Keratinocyte (primary cell): ENCODE results near the gene FOXK1. TPM values are rescaled to one million over a fixed set of nuclear protein-coding genes. Genes with fewer than 3 reads are reported as not detected.

Experiments
- DNase-seq: peaks from one replicate; pipeline ENCODE4 v3.0.0-alpha.2; 2011; ENCODE audit warnings: low read depth, missing footprints, low spot score
- FAIRE-seq: peaks from 2 replicates; lab custom pipeline; 2011; peaks lifted over from hg19 to GRCh38; lab: Jason Lieb, UNC
- H2AFZ ChIP-seq: 2 replicates; pipeline ENCODE4 v1.6.0; 2012; ENCODE audit warnings: low read length, control low read depth, inconsistent platforms; ENCODE audit not compliant: control insufficient read depth
- H3K27ac ChIP-seq: 2 replicates; pipeline ENCODE4 v1.5.1; 2011; ENCODE audit warnings: low read length; ENCODE audit not compliant: control insufficient read depth, insufficient read depth
- H3K27me3 ChIP-seq: 3 replicates; pipeline ENCODE4 v1.6.0; 2011; ENCODE audit warnings: low read length; ENCODE audit not compliant: control insufficient read depth, insufficient read depth; ENCODE audit errors: extremely low read depth
- H3K36me3 ChIP-seq, 2 experiments: 2 replicates in 1 of 2; 3 replicates in 1 of 2; pipeline ENCODE4 v1.5.1; 2011; ENCODE audit warnings: low read length in 2 of 2, mild to moderate bottlenecking in 1 of 2; ENCODE audit not compliant: control insufficient read depth in 2 of 2, insufficient read depth in 2 of 2; ENCODE audit errors: extremely low read depth in 1 of 2
- H3K4me1 ChIP-seq: 3 replicates; pipeline ENCODE4 v1.5.1; 2011; ENCODE audit warnings: low read length; ENCODE audit not compliant: control insufficient read depth, insufficient read depth; ENCODE audit errors: extremely low read depth
- H3K4me2 ChIP-seq: 3 replicates; pipeline ENCODE4 v1.6.0; 2011; ENCODE audit warnings: low read depth, low read length; ENCODE audit not compliant: control insufficient read depth, insufficient read depth; ENCODE audit errors: extremely low read depth
- H3K4me3 ChIP-seq, 3 experiments: fragments of 200-600 bp in 1 of 3; sonication (generic) in 1 of 3; 2 replicates in 2 of 3; 3 replicates in 1 of 3; pipeline ENCODE4 v1.5.1; 2011 to 2016; ENCODE audit warnings: low read length in 3 of 3, mild to moderate bottlenecking in 3 of 3, control low read depth in 2 of 3, inconsistent platforms in 1 of 3, low read depth in 1 of 3, mixed read lengths in 1 of 3, mixed run types in 1 of 3, moderate library complexity in 1 of 3; ENCODE audit not compliant: control insufficient read depth in 2 of 3, insufficient read depth in 2 of 3; ENCODE audit errors: extremely low read depth in 1 of 3
- H3K79me2 ChIP-seq: 2 replicates; pipeline ENCODE4 v1.6.0; 2012; ENCODE audit warnings: low read length; ENCODE audit not compliant: control insufficient read depth, insufficient read depth
- H3K9ac ChIP-seq: 3 replicates; pipeline ENCODE4 v1.6.0; 2011; ENCODE audit warnings: low read length; ENCODE audit not compliant: control insufficient read depth, insufficient read depth; ENCODE audit errors: extremely low read depth
- H3K9me1 ChIP-seq: 3 replicates; pipeline ENCODE4 v1.6.0; 2011; ENCODE audit warnings: low read length; ENCODE audit not compliant: control insufficient read depth, insufficient read depth; ENCODE audit errors: extremely low read depth
- H3K9me3 ChIP-seq: 2 replicates; pipeline ENCODE4 v1.5.1; 2012; ENCODE audit warnings: low read depth, low read length; ENCODE audit not compliant: control insufficient read depth
- H4K20me1 ChIP-seq: 3 replicates; pipeline ENCODE4 v1.6.0; 2011; ENCODE audit warnings: low read length; ENCODE audit not compliant: control insufficient read depth, insufficient read depth; ENCODE audit errors: extremely low read depth
- EZH2 ChIP-seq: IDR thresholded peaks from one replicate; pipeline ENCODE4 v1.6.1; 2012; ENCODE audit warnings: inconsistent platforms, mild to moderate bottlenecking, low read length, moderate library complexity
- dilution Hi-C: fragments of 300-500 bp; cut with MboI; formaldehyde crosslinking; loops from one replicate; pipeline ENCODE4 v1.7.0; 2020; ENCODE audit warnings: low sequenced_read_pairs; ENCODE audit not compliant: extremely low pct_ligation_motif_present
- polyA plus RNA-seq, 5 experiments: library from polyadenylated mRNA; depleted of rRNA in 3 of 5; stranded (reverse) in 3 of 5; stranded (forward) in 1 of 5; unstranded in 1 of 5; fragments of >200 nt; gene quantifications; 1 replicate in 1 of 5; 2 replicates in 3 of 5; 3 replicates in 1 of 5; pipeline versions ENCODE4 v1.2.1 to v1.2.3, GENCODE V29; 2011 to 2012; ENCODE audit warnings: missing spikeins in 2 of 5, low read depth in 1 of 5, low replicate concordance in 1 of 5
- TF ChIP-seq, protein P1 (sequence below), 3 experiments: IDR thresholded peaks in 1 of 3; conservative IDR thresholded peaks in 1 of 3; optimal IDR thresholded peaks in 1 of 3; 2 replicates in 2 of 3; 3 replicates in 1 of 3; pipeline versions ENCODE3 to v1.5.1; 2011; ENCODE audit warnings: low read length in 3 of 3, mild to moderate bottlenecking in 3 of 3, moderate library complexity in 2 of 3, control low read depth in 1 of 3, inconsistent platforms in 1 of 3; ENCODE audit not compliant: insufficient read depth in 2 of 3; ENCODE audit errors: extremely low read depth in 1 of 3

The FOXK1 gene
- polyA plus RNA-seq, 1 donor (not counting 4 experiments of a cell fraction or from before 2014, with no cell fraction given): 4.4 TPM

DNA sequence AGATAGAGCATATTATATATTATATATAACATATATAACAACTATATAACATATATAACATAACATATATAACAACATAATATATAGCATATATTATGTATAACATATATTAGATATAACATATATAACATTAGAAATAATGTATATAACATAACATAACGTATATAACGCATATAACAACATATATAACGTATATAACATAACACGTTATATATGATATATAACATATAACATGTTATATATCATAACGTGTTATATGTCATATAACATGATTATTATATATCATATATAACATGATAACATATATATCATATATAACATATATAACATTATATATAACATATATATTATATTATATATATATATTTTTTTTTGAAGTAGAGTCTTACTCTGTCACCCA is 97.0 kb downstream of the FOXK1 start:
- Histone ChIP-seq H3K9me3 (no peaks in the 10 kb centered on the region), H3K4me3 (no peak overlapping the region), H3K9ac (no peak overlapping the region), H4K20me1 (no peaks in the 10 kb centered on the region), H3K9me1 (no peaks in the 10 kb centered on the region), H3K79me2 (peaks cover 35% of the 10 kb centered on the region), H3K27me3 (no peaks in the 10 kb centered on the region), H2AFZ (no peak overlapping the region), H3K27ac (no peak overlapping the region), H3K4me2 (no peak overlapping the region), H3K36me3 (peaks cover 15 to 20% of the 10 kb centered on the region in 2 experiments), H3K4me1 (peaks cover 11% of the 10 kb centered on the region)
- TF ChIP-seq EZH2: no peak
- no peak for DNase-seq
- dilution Hi-C loops: no loop called here
- FAIRE-seq: no peak

DNA sequence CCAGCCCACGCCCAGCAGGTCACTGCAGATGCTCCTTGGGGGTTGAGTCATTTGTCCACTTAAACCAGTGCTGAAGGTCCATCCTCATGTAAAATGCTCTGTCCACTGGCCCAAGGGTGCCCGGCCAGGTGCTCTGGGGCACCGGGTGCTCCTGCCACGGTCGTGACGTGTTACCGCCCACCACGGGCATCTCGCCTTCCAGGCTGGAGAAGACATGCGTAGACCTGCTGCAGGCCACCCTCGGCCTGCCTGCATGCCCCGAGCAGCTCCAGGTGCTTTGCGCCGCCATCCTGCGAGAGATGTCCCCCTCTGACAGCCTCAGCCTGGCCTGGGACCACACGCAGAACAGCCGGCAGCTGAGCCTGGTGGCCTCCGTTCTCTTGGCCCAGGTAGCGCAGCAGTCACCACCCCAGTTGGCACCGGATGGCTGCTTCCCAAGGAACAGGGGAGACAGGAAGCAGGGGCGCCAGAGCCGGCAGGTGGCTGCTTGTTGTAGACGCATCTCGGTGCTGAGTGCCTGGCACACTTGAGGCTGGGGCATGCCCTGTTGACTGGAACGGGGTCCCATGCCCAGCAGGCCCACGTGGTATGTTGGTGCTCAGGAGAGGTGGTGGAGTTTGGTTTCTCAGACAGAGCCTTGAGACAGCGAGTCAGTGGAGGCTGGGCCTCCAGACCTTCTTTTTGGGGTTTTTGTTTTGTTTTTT is 99.4 kb downstream of the FOXK1 start:
- dilution Hi-C loops: no loop called here

More for the DNA sequence above, 99.4 kb downstream of the FOXK1 start:
- Histone ChIP-seq H3K4me1 (peaks cover 5% of the 10 kb centered on the region), H3K9me1 (no peaks in the 10 kb centered on the region), H3K79me2 (peaks cover 25% of the 10 kb centered on the region), H4K20me1 (no peaks in the 10 kb centered on the region), H3K27ac (no peak overlapping the region), H2AFZ (no peak overlapping the region), H3K36me3 (peaks cover 20 to 37% of the 10 kb centered on the region in 2 experiments), H3K27me3 (no peaks in the 10 kb centered on the region), H3K4me3 (no peak overlapping the region), H3K9ac (no peak overlapping the region), H3K4me2 (no peak overlapping the region), H3K9me3 (no peaks in the 10 kb centered on the region)
- FAIRE-seq (no peak), DNase-seq (no peak)
- TF ChIP-seq EZH2: no peak
- TF ChIP-seq, protein P1, sequence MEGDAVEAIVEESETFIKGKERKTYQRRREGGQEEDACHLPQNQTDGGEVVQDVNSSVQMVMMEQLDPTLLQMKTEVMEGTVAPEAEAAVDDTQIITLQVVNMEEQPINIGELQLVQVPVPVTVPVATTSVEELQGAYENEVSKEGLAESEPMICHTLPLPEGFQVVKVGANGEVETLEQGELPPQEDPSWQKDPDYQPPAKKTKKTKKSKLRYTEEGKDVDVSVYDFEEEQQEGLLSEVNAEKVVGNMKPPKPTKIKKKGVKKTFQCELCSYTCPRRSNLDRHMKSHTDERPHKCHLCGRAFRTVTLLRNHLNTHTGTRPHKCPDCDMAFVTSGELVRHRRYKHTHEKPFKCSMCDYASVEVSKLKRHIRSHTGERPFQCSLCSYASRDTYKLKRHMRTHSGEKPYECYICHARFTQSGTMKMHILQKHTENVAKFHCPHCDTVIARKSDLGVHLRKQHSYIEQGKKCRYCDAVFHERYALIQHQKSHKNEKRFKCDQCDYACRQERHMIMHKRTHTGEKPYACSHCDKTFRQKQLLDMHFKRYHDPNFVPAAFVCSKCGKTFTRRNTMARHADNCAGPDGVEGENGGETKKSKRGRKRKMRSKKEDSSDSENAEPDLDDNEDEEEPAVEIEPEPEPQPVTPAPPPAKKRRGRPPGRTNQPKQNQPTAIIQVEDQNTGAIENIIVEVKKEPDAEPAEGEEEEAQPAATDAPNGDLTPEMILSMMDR (optimal IDR thresholded peaks at IDR 0.05 in 1 of 3, IDR thresholded peaks at IDR 0.05 in 1 of 3, conservative IDR thresholded peaks at IDR 0.05 in 1 of 3; ENCODE audit: extremely low read depth in 1 of 3, insufficient read depth in 2 of 3, low read length in 3 of 3): no peak
